ENCODE measurements around the gene CCDC144A. TPM values are rescaled to one million over a fixed set of nuclear protein-coding genes. Genes with fewer than 3 reads are reported as not detected.
A peak's percentile ranks its signal among the peaks of the same experiment; 100 is the strongest.
"Not testable (repeated sequence)": the region's sequence is repeated elsewhere in the genome, so short reads cannot be mapped to it uniquely, and the experiment has no call there.

The CCDC144A gene
- total and polyA plus RNA-seq, 5 donors = 1.9 to 5.9 (median 4.6) TPM

DNA sequence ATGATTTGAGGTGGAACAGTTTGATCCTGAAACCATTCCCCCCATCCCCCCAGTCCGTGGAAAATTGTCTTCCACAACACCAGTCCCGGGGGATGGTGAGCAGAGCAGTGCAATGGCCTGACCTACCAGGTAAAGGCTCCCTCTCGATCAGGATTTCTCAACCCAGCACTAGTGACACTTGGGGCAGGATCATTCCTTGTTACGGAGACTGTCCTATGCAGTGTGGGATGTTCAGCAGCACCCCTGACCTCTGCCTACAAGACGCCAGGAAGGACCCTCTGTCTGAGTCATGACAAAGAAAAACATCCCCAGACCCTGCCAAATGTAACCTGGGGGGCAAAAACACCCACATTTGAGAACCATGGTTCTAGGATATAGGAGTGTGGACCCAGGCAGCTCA lies 114.8 kb downstream of the CCDC144A start:
- peak in 1 of 2 donors; percentile 34 for ATAC-seq
- intact Hi-C loops (cut with DNase I); H3K27ac ChIP-seq (ENCODE audit: low read length); H3K27me3 ChIP-seq (ENCODE audit: control insufficient read depth, insufficient read depth); DNase-seq; H3K4me1 ChIP-seq (ENCODE audit: control insufficient read depth, insufficient read depth, low read length); H3K9me3 ChIP-seq (ENCODE audit: control insufficient read depth, low read length); H3K4me3 ChIP-seq (ENCODE audit: low read length): not testable (repeated sequence)
- WGBS = 75% methylated on average over 5 of the region's 5 CpGs

DNA sequence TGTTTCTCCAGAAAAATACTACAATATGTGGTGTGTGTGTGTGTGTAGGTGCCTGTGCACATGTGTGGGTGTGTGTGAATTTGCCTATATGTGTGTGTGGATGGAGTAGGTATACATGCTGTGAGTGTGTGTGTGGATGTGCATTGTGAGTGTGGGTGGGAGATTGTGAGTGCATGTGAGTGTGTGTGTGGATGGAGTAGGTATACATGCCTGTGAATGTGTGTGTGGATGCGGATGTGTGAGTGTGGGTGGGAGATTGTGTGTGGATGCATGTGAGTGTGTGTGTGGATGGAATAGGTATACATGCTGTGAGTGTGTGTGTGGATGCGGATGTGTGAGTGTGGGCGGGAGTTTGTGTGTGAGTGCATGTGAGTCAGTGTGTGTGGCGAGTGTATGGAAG lies 116.6 kb downstream of the CCDC144A start:
- ATAC-seq; DNase-seq; H3K9me3 ChIP-seq (ENCODE audit: control insufficient read depth, low read length); H3K27me3 ChIP-seq (ENCODE audit: control insufficient read depth, insufficient read depth); intact Hi-C loops (cut with DNase I); H3K4me1 ChIP-seq (ENCODE audit: control insufficient read depth, insufficient read depth, low read length); H3K27ac ChIP-seq (ENCODE audit: low read length); H3K4me3 ChIP-seq (ENCODE audit: low read length): not testable (repeated sequence)
- WGBS = 96% methylated on average over 4 of the region's 4 CpGs

DNA sequence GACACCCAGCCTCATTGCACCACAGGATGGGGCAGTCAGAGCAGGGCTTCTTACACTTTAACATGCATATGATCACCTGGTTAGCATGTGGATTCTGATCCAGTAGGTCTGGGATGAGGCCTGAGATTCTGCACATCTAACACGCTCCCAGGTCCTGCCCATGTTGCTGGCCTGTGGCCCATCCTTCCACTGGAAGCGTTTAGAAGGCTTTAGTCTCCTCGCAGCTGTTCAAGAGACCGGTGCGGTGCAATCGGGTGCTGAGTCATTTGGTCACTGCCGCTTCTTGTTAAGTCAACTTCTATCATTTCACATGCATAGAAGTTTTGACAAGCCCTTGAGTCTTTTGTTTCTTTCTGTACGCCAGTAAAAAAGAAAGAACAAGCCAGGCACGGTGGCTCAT lies 117.6 kb downstream of the CCDC144A start:
- H3K27me3 ChIP-seq (ENCODE audit: control insufficient read depth, insufficient read depth); H3K9me3 ChIP-seq (ENCODE audit: control insufficient read depth, low read length); H3K4me3 ChIP-seq (ENCODE audit: low read length); intact Hi-C loops (cut with DNase I); DNase-seq; H3K4me1 ChIP-seq (ENCODE audit: control insufficient read depth, insufficient read depth, low read length); ATAC-seq; H3K27ac ChIP-seq (ENCODE audit: low read length): not testable (repeated sequence)
- WGBS = 80% methylated on average over 8 of the region's 9 CpGs

DNA sequence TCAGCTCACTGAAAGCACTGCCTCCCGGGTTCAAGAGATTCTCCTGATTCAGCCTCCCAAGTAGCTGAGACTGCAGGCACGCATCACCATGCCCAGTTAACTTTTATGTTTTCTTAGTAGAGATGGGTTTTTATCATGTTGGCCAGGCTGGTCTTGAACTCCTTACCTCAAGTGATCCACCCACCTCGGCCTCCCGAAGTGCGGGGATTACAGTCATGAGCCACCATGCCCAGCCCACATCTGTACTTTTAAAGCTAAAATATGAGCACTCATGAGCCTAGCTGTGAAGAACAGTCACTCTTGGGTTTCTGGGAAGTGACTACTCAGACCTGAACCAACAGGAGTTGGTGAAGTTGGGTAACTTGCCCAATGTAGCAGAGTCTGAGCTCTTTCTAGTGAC lies 120.2 kb downstream of the CCDC144A start:
- H3K9me3 ChIP-seq (ENCODE audit: control insufficient read depth, low read length); H3K4me3 ChIP-seq (ENCODE audit: low read length); H3K27me3 ChIP-seq (ENCODE audit: control insufficient read depth, insufficient read depth); DNase-seq; H3K4me1 ChIP-seq (ENCODE audit: control insufficient read depth, insufficient read depth, low read length); intact Hi-C loops (cut with DNase I); ATAC-seq; H3K27ac ChIP-seq (ENCODE audit: low read length): not testable (repeated sequence)
- WGBS = 86% methylated on average over 5 of the region's 5 CpGs

DNA sequence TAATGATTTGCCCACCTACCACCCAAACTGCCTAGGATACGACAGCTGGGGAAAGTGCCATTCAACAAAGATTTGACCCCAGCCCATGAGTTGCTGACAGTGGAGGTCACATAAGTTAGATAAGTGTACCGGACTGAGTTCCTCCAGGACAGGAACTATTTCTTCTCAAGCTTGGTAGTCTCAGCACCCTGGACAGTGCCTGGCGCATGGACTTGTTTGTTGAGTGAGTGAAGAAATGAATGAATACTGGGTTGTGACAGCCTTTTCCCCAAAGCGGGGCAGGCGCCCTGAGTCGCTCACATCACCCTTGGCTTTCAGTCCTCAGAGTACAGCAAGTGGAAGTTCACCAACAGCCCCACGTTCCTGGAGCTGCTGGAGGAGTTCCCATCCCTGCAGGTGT lies 122.1 kb downstream of the CCDC144A start:
- H3K9me3 ChIP-seq (ENCODE audit: control insufficient read depth, low read length); H3K27me3 ChIP-seq (ENCODE audit: control insufficient read depth, insufficient read depth); intact Hi-C loops (cut with DNase I); H3K27ac ChIP-seq (ENCODE audit: low read length); ATAC-seq; H3K4me1 ChIP-seq (ENCODE audit: control insufficient read depth, insufficient read depth, low read length); H3K4me3 ChIP-seq (ENCODE audit: low read length): not testable (repeated sequence)
- whole genome bisulfite sequencing = 29% methylated on average over 7 of the region's 7 CpGs
- peak in 1 of 3 donors; percentile 51 for DNase-seq

DNA sequence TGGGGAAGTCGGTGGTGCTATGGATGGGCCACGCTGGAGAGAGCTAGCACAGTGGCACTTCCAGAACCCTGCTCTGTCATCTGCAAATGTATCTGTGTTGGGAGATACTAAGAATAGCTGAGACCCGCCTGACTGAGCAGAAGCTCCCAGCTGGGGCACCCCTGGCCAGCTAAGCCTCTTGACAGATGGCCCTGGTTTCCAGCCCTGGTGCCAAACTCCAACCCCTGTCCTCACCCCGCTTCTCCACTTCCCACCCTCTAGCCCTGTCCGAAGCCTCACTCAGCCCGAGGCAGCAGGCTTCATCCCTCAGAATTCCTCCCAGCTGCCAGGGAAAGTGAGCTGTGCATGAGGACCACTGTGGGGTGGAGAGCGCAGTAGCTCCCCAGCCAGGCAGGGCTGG lies 124.4 kb downstream of the CCDC144A start:
- 73% methylated on average over 7 of the region's 7 CpGs for WGBS
- DNase-seq = peak in 1 of 3 donors; percentile 42

DNA sequence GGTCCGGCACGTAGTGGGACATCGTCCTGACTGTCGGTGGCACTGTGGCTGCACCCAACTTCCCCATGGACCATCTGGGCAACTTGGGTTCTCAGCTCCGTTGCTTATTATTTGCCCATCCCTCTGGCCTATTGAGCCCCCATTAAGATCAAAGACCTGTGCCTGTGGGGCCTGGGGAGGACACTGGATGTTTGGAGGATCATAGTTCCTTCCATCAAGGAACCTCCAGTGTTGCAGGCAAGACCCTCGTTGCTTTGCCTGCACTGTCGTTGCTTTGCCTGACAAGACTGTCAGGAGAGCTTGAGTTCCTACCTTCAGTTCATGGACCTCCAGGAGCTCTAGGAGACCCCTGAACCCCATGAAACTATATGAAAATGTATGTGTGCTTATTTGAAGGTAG lies 127.2 kb downstream of the CCDC144A start:
- ATAC-seq = no peak
- no peaks in the 10 kb centered on the region for H3K4me1 ChIP-seq (ENCODE audit: control insufficient read depth, insufficient read depth, low read length)
- H3K4me3 ChIP-seq (ENCODE audit: low read length) = no peak overlapping the region
- no peak for DNase-seq
- intact Hi-C loops (cut with DNase I) = no loop called here
- no peaks in the 10 kb centered on the region for H3K27me3 ChIP-seq (ENCODE audit: control insufficient read depth, insufficient read depth)
- H3K27ac ChIP-seq (ENCODE audit: low read length) = no peak overlapping the region
- no peaks in the 10 kb centered on the region for H3K9me3 ChIP-seq (ENCODE audit: control insufficient read depth, low read length)
- WGBS = 93% methylated on average over 7 of the region's 7 CpGs

More for the DNA sequence above, 124.4 kb downstream of the CCDC144A start:
- H3K4me1 ChIP-seq (ENCODE audit: control insufficient read depth, insufficient read depth, low read length) = no peaks in the 10 kb centered on the region
- no peaks in the 10 kb centered on the region for H3K27me3 ChIP-seq (ENCODE audit: control insufficient read depth, insufficient read depth)
- peak; percentile 7 to 32 for ATAC-seq
- H3K4me3 ChIP-seq (ENCODE audit: low read length) = no peak overlapping the region
- intact Hi-C loops (cut with DNase I) = no loop called here
- H3K9me3 ChIP-seq (ENCODE audit: control insufficient read depth, low read length) = no peaks in the 10 kb centered on the region
- no peak overlapping the region for H3K27ac ChIP-seq (ENCODE audit: low read length)

DNA sequence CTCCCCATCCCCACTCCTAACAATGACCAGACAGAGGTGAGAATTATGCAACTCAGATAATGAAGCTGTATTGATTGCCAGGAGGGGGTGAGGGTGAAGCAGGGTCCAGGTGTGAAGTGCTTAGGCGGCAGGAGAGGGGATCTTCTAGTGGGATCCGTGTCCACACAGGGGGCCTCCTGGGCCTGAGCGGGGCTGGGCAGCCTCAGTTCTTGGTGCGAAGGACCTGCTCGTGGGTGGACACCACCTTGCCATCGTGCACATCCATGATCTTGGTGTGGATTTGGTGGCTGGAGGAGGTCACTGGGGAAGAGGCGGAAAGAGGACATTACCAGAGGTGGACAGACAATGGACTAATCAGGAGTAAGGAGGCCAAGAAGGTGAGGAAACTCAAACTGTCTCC lies 127.9 kb downstream of the CCDC144A start:
- intact Hi-C loops (cut with DNase I); H3K27ac ChIP-seq (ENCODE audit: low read length); H3K4me3 ChIP-seq (ENCODE audit: low read length); H3K9me3 ChIP-seq (ENCODE audit: control insufficient read depth, low read length); H3K27me3 ChIP-seq (ENCODE audit: control insufficient read depth, insufficient read depth); H3K4me1 ChIP-seq (ENCODE audit: control insufficient read depth, insufficient read depth, low read length); ATAC-seq; DNase-seq: not testable (repeated sequence)
- WGBS = 90% methylated on average over 7 of the region's 7 CpGs

DNA sequence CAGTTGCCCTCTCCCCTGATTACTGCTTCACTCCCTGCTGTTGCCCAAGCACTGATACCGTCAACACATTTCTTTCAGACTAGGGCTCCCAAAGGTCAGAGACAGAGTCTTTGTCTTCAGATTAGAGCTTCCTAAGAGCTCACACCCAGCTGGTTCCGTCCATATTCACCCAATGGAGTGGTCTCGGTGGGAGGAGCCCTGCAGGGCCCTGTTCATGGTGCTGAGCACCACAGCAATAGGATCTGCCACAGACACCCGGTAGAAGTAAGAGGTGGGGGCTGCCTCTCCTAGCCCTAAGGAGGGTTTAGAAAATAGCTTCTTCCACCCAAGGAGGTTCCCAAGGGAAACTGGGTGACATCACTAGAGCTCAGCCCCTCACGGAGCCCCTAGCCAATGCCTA lies 128.3 kb downstream of the CCDC144A start:
- no peaks in the 10 kb centered on the region for H3K9me3 ChIP-seq (ENCODE audit: control insufficient read depth, low read length)
- DNase-seq = no peak
- 67% methylated on average over 5 of the region's 5 CpGs for WGBS
- H3K4me3 ChIP-seq (ENCODE audit: low read length) = no peak overlapping the region
- intact Hi-C loops (cut with DNase I) = no loop called here
- no peaks in the 10 kb centered on the region for H3K4me1 ChIP-seq (ENCODE audit: control insufficient read depth, insufficient read depth, low read length)
- no peak for ATAC-seq
- H3K27me3 ChIP-seq (ENCODE audit: control insufficient read depth, insufficient read depth) = no peaks in the 10 kb centered on the region
- no peak overlapping the region for H3K27ac ChIP-seq (ENCODE audit: low read length)

DNA sequence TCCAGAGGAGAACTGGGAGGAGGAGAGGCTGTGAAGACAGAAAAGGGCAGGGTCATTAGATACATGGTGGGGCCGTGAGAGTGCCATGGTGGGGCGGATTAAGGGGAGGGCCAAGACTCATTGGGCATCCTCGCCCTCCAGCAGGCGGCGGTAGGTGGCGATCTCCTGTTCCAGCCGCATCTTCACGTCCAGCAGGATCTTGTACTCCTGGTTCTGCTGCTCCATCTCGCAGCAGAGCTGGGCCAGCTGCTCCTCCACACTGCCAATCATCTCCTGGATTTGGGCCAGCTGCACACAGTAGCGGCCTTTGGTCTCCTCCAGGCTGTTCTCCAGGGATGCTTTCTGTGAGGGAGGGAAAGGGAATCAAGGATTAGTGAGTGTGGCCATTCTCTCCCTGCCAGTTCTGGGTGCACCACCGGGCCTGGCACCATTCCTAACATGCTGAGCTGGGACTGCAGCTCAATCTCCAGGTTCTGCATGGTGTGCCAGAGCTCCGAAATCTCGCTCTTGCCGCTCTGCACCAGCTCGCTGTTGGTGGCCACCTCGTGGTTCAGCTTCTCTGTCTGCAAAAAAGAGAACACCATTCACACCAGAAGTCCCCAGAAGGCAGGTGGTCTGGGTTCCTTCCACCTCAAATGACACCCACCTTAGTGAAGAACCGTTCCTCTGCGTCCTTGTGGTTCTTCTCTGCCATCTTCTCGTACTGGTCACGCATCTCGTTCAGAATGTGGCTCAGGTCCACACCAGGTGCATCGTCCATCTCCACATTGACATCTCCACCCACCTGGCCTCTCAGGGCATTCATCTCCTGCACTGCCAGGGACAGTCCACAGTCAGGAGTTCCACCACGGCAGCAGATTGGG lies 129.0 kb downstream of the CCDC144A start:
- Histone ChIP-seq H3K27me3 (ENCODE audit: control insufficient read depth, insufficient read depth) (no peaks in the 10 kb centered on the region), H3K9me3 (ENCODE audit: control insufficient read depth, low read length) (no peaks in the 10 kb centered on the region), H3K4me1 (ENCODE audit: control insufficient read depth, insufficient read depth, low read length) (no peaks in the 10 kb centered on the region), H3K4me3 (ENCODE audit: low read length) (no peak overlapping the region), H3K27ac (ENCODE audit: low read length) (no peak overlapping the region)
- intact Hi-C loops (cut with DNase I) = no loop called here
- DNase-seq (no peak), ATAC-seq (no peak)
- WGBS = 78% methylated on average over 23 of the region's 23 CpGs

DNA sequence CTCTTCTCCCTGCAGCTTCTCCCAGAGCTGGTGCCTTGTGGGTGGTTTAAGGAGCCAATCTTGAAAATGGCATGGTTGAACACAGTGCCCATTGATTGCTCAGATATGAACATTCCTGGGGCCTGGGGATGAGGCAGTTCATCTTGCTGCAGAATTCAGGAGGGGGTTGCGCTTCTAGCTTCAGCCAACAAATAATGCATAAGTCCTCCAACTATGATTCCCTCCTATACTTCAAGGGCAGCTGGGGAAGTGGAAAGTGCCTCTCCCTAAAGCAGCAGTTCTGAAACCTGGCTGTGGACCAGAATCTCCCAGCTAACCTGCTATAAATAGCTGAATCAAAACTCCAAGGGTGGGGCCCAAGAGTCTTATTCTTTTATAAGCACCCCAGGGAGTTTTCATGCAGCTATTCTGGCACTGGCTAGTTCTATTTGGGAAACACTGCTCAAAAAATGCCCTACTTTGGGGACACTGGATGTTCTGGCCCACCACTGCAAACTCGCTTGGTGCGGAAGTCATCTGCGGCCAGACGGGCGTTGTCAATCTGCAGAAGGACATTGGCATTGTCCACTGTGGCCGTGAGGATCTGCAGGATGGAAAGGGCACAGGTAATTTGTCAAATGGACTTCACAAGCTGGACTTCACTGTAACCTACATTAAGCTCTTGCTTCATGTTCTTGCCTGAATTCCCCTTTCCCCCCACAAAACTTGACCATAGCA lies 130.3 kb downstream of the CCDC144A start:
- Histone ChIP-seq H3K4me1 (ENCODE audit: control insufficient read depth, insufficient read depth, low read length) (no peaks in the 10 kb centered on the region), H3K9me3 (ENCODE audit: control insufficient read depth, low read length) (no peaks in the 10 kb centered on the region), H3K4me3 (ENCODE audit: low read length) (no peak overlapping the region), H3K27me3 (ENCODE audit: control insufficient read depth, insufficient read depth) (no peaks in the 10 kb centered on the region), H3K27ac (ENCODE audit: low read length) (no peak overlapping the region)
- 38% methylated on average over 7 of the region's 7 CpGs for WGBS
- DNase-seq = peak in 2 of 3 donors; percentile 53 to 57
- intact Hi-C loops (cut with DNase I) = no loop called here
- peak; percentile 58 to 79 for ATAC-seq
